Measurements from ENCODE around the gene LRRC47. TPM values are rescaled to one million over a fixed set of nuclear protein-coding genes. Genes with fewer than 3 reads are reported as not detected.

The LRRC47 gene
- 38.0 TPM for total RNA-seq

GRCh38 chr1:3796215-3797061 is at the start of gene LRRC47:
Gene LRRC47, minus strand, starts transcription at chr1:3796498. Its CDS starts 22 bp downstream, at chr1:3796476.

DNA sequence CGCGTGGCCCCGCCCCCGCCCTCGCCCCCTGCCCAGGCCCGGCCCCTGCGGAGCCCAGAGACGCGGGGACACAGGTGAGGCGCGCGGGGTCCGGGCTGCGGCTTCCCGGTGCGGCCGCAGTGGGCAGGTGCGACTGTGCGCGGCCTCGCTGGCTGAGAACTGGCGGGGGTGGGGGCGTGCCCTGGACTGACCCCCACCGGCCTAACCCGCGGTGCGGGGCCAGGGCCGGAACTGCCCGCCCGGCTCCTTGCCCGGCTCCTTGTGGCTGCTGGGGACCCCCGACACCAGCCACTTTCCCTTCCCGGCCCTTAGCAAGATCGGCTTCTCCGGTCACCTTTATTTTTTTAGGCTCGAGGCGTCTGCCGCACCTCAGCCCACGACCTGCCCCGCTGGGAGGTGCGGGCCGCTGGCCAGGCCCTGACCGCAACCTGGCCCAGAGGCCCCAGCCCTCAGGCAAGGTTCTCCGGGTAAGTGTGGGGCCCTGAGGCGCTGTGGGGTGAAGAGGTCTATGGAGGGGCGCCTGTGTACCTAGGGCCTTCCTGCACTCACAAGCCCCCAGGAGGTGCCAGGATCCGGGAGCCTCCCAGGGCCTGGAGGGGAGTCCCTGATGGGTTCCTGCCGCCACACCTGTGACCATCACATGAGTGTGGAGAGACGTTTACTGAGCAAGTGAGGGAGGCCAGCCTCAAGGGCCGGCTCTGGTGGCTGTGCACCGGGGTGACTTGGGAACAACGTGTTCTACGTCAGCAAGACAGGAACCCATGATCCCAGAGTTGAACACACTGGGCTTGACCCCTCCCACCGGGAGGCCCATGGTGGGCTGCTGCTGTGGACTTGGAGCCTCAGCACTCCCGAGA is 23.4 kb downstream of the LRRC47 start, which contains the start of gene SMIM1:
TSS of gene SMIM1 (plus strand) at position 35 of the 857 bp plus-strand sequence. CDS start 2,625 bp downstream, outside the sequence.

GRCh38 chr1:3752400-3752945 is 43.8 kb downstream of the LRRC47 start, which contains the start of gene CCDC27:
Gene CCDC27, plus strand, starts transcription at chr1:3752450. Its CDS starts 32 bp downstream, at chr1:3752482.

Small RNAs within 50 kb of the gene (small RNA-seq; reads per million reads assigned to genes)
- gene RF02197 (ENCODE audit: low replicate concordance) (not detected), gene RN7SL574P (ENCODE audit: low replicate concordance) (not detected)

Other genes starting within 250 kb of the LRRC47 start
- 29.9 TPM for gene MEGF6, start 185.0 kb downstream of the LRRC47 start, total RNA-seq
- gene TPRG1L, start 171.5 kb downstream of the LRRC47 start, total RNA-seq = 24.5 TPM
- gene WRAP73, start 146.4 kb downstream of the LRRC47 start, total RNA-seq = 33.3 TPM
- gene TP73, start 144.0 kb downstream of the LRRC47 start, total RNA-seq = 1.1 TPM
- not detected for gene CCDC27, start 44.0 kb downstream of the LRRC47 start, total RNA-seq
- 12.1 TPM for gene SMIM1, start 23.7 kb downstream of the LRRC47 start, total RNA-seq
- gene CEP104, start 60.7 kb upstream of the LRRC47 start, total RNA-seq = 38.6 TPM
- 9.8 TPM for gene DFFB, start 61.0 kb upstream of the LRRC47 start, total RNA-seq
- 23.1 TPM for gene C1orf174, start 103.8 kb upstream of the LRRC47 start, total RNA-seq

Data from metanephros (tissue), 2 donors.